Peyer's patch (tissue), 4 donors: ENCODE measurements around the gene HOXD10.

Experiments
- CTCF ChIP-seq, 6 experiments: fragments of 450-650 bp in 4 of 6; fragments of 200-600 bp in 2 of 6; sonication (generic) in 1 of 6; IDR thresholded peaks; one replicate each; pipeline ENCODE4 v1.5.1; 2017 to 2019; ENCODE audit warnings: antibody characterized with exemption in 6 of 6, mild to moderate bottlenecking in 3 of 6, moderate library complexity in 1 of 6
- POLR2A ChIP-seq, 2 donors: fragments of 450-650 bp; IDR thresholded peaks; one replicate each; pipeline ENCODE4 v1.5.1; 2017; ENCODE audit warnings: antibody characterized with exemption in 2 of 2, mild to moderate bottlenecking in 2 of 2, moderate library complexity in 2 of 2

- no peak for TF ChIP-seq CTCF (IDR thresholded peaks at IDR 0.05)
- no peak for TF ChIP-seq POLR2A (IDR thresholded peaks at IDR 0.05)
Observed at GRCh38 chr2:176084611-176085119, 31.9 kb upstream of the HOXD10 start.
